Urinary bladder (tissue), 4 donors: ENCODE measurements around the gene YJEFN3. TPM values are rescaled to one million over a fixed set of nuclear protein-coding genes. Genes with fewer than 3 reads are reported as not detected.

Experiments used
- DNase-seq: peaks from one replicate; pipeline ENCODE4 v3.0.0-alpha.2; 2015; ENCODE audit errors: extremely low spot score
- H3K27ac ChIP-seq: one replicate; pipeline ENCODE4 v1.5.1; 2013; ENCODE audit warnings: low read depth, mild to moderate bottlenecking, moderate library complexity
- H3K36me3 ChIP-seq: one replicate; pipeline ENCODE4 v1.6.1; 2013; ENCODE audit warnings: mild to moderate bottlenecking, moderate library complexity; ENCODE audit not compliant: insufficient read depth
- H3K4me1 ChIP-seq: one replicate; pipeline ENCODE4 v1.6.1; 2013; ENCODE audit warnings: mild to moderate bottlenecking, moderate library complexity; ENCODE audit not compliant: insufficient read depth
- H3K4me3 ChIP-seq: one replicate; pipeline ENCODE4 v1.5.1; 2013; ENCODE audit warnings: low read depth, low read length
- WGBS: extraction: QIAGEN DNeasy Blood & Tissue Kit; methylation state at CpG from one replicate; pipeline ENCODE4 v1.1.7; 2013; 5-methylcytosine and 5-hydroxymethylcytosine counted together
- polyA plus RNA-seq: library from polyadenylated mRNA; stranded (reverse); fragments of 200-250 nt; gene quantifications from one replicate; pipeline ENCODE4 v1.2.3, GENCODE V29; 2013
- total RNA-seq: library from RNA; depleted of rRNA; stranded (reverse); fragments of >200 nt; gene quantifications from one replicate; pipeline ENCODE4 v1.2.3, GENCODE V29; 2014
- donor health status: healthy with polysubstance abuse.
- donor health status: healthy.

Gene YJEFN3
- total and polyA plus RNA-seq, 2 donors: 1.8 to 4.6 TPM

DNA sequence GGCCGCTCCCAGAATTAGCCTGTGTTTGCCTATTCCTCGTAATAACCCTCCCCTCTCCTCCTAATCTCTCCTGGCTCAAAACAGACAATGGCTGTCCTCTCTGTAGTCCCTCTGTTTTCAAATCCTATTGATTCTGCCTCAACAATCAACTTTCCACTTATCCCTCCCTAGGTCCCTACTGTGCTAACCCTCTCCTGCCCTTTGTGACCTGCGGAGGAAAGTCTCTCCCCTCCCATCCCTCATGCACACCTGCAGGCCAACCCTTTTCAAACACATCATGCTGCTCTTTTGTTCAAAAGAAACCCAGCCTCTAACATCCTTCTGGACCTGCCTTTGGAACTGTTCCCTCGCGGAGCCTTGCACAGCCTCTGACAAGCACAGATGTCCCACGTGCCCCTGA is 46.7 kb downstream of the YJEFN3 start:
- no peak for DNase-seq
- H3K4me3 ChIP-seq: no peak overlapping the region
- no peak overlapping the region for H3K27ac ChIP-seq
- H3K4me1 ChIP-seq: no peaks in the 10 kb centered on the region
- WGBS: 82% methylated on average over 6 of the region's 6 CpGs
- no peaks in the 10 kb centered on the region for H3K36me3 ChIP-seq

- H3K4me1 ChIP-seq: no peaks in the 10 kb centered on the region
- H3K4me3 ChIP-seq: no peak overlapping the region
- DNase-seq: no peak
- WGBS: 78% methylated on average over 6 of the region's 6 CpGs
- H3K27ac ChIP-seq: no peak overlapping the region
- H3K36me3 ChIP-seq: no peaks in the 10 kb centered on the region
These were observed 49.5 kb downstream of the YJEFN3 start for GRCh38 chr19:19578252-19578651.

DNA sequence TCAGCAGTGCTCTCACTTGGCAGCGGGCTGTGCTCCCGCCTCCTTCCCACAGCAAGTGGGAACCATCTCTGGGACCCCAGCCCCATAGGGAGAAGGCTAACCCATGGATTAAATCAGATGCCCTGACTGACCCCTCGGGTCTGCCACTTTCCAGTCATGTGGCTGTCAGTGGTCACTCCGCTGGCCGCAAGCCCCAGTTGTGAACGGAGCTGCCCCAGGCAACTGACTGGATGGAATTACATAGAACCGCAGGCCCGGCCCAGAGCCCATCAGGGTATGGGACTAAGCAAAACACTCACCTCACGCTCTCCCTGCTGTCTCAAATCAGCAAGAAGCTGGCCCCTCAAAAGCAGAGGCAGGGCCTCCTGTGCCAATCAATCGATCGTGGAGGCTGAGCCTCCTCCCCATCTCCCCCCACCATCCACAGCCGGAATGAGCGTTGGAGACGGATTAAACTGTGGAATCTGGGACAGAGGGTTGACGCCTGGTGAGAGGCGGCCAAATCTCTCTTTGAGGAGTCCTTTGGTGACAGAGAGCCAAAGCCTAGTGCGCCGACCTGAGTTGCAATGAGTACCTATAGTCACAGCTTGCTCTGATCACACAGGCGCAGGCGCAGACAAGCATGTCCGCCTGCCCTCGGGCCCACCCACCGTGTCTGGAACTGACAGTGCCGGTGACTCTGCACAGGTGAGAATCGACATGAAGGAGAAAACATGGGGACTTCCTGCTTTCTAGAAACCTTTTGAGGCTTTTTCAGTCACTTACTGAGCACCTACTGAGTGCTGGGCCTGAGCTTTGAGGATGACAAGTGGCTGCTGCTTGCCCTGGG is 51.0 kb downstream of the YJEFN3 start:
- H3K27ac ChIP-seq: no peak overlapping the region
- no peak for DNase-seq
- WGBS: 87% methylated on average over 25 of the region's 25 CpGs
- no peaks in the 10 kb centered on the region for H3K4me1 ChIP-seq
- H3K4me3 ChIP-seq: no peak overlapping the region
- no peaks in the 10 kb centered on the region for H3K36me3 ChIP-seq

GRCh38 chr19:19580418-19580817 is 51.7 kb downstream of the YJEFN3 start:
- no peak overlapping the region for H3K4me3 ChIP-seq
- no peak for DNase-seq
- H3K27ac ChIP-seq: no peak overlapping the region
- 94% methylated on average over 4 of the region's 4 CpGs for WGBS
- no peaks in the 10 kb centered on the region for H3K4me1 ChIP-seq
- no peaks in the 10 kb centered on the region for H3K36me3 ChIP-seq

GRCh38 chr19:19581391-19581790 is 52.7 kb downstream of the YJEFN3 start:
- no peak for DNase-seq
- no peak overlapping the region for H3K27ac ChIP-seq
- WGBS: 93% methylated on average over 13 of the region's 13 CpGs
- H3K4me1 ChIP-seq: no peaks in the 10 kb centered on the region
- no peak overlapping the region for H3K4me3 ChIP-seq
- H3K36me3 ChIP-seq: no peaks in the 10 kb centered on the region

- no peak overlapping the region for H3K4me3 ChIP-seq
- no peaks in the 10 kb centered on the region for H3K36me3 ChIP-seq
- no peak for DNase-seq
- 84% methylated on average over 6 of the region's 6 CpGs for WGBS
- H3K4me1 ChIP-seq: no peaks in the 10 kb centered on the region
- no peak overlapping the region for H3K27ac ChIP-seq
These were observed 53.8 kb downstream of the YJEFN3 start for GRCh38 chr19:19582471-19582870.

- no peak for DNase-seq
- Histone ChIP-seq H3K36me3 (no peaks in the 10 kb centered on the region), H3K4me3 (no peak overlapping the region), H3K27ac (no peak overlapping the region), H3K4me1 (no peaks in the 10 kb centered on the region)
- 88% methylated on average over 6 of the region's 6 CpGs for WGBS
These were observed 55.6 kb downstream of the YJEFN3 start for GRCh38 chr19:19584356-19584755.

Other genes with a start within 250 kb of the YJEFN3 start
- gene SUGP1, start 208.4 kb upstream of the YJEFN3 start, total RNA-seq: 13.5 TPM
- 34.7 TPM for gene SUGP1, start 208.4 kb upstream of the YJEFN3 start, polyA plus RNA-seq
- 31.7 TPM for gene MAU2, start 208.1 kb upstream of the YJEFN3 start, total RNA-seq
- 34.6 TPM for gene MAU2, start 208.1 kb upstream of the YJEFN3 start, polyA plus RNA-seq
- gene GATAD2A, start 123.2 kb upstream of the YJEFN3 start, total RNA-seq: 15.8 TPM
- 22.9 TPM for gene GATAD2A, start 123.2 kb upstream of the YJEFN3 start, polyA plus RNA-seq
- gene TSSK6, start 13.4 kb upstream of the YJEFN3 start, total RNA-seq: 0.85 TPM
- 1.8 TPM for gene TSSK6, start 13.4 kb upstream of the YJEFN3 start, polyA plus RNA-seq
- 74.7 TPM for gene NDUFA13, start 12.7 kb upstream of the YJEFN3 start, total RNA-seq
- gene NDUFA13, start 12.7 kb upstream of the YJEFN3 start, polyA plus RNA-seq: 318 TPM
- 0.32 TPM for gene CILP2, start 9.4 kb downstream of the YJEFN3 start, total RNA-seq
- gene CILP2, start 9.4 kb downstream of the YJEFN3 start, polyA plus RNA-seq: 0.32 TPM
- gene PBX4, start 89.8 kb downstream of the YJEFN3 start, total RNA-seq: 3.9 TPM
- 2.1 TPM for gene PBX4, start 89.8 kb downstream of the YJEFN3 start, polyA plus RNA-seq
- 4.1 TPM for gene LPAR2, start 99.3 kb downstream of the YJEFN3 start, total RNA-seq
- 4.9 TPM for gene LPAR2, start 99.3 kb downstream of the YJEFN3 start, polyA plus RNA-seq
- gene GMIP, start 114.7 kb downstream of the YJEFN3 start, total RNA-seq: 3.6 TPM
- gene GMIP, start 114.7 kb downstream of the YJEFN3 start, polyA plus RNA-seq: 6.2 TPM
- 27.7 TPM for gene ATP13A1, start 134.8 kb downstream of the YJEFN3 start, total RNA-seq
- 35.5 TPM for gene ATP13A1, start 134.8 kb downstream of the YJEFN3 start, polyA plus RNA-seq
- gene ZNF101, start 139.9 kb downstream of the YJEFN3 start, total RNA-seq: 9.5 TPM
- 4.3 TPM for gene ZNF101, start 139.9 kb downstream of the YJEFN3 start, polyA plus RNA-seq
- 30.1 TPM for gene ZNF14, start 204.2 kb downstream of the YJEFN3 start, total RNA-seq
- 5.0 TPM for gene ZNF14, start 204.2 kb downstream of the YJEFN3 start, polyA plus RNA-seq